ENCODE measurements around the gene CDH6. TPM values are rescaled to one million over a fixed set of nuclear protein-coding genes. Genes with fewer than 3 reads are reported as not detected.

The CDH6 gene
- polyA plus RNA-seq, 1 of the 3 experiments (the other 2 are of a cell fraction): 1.1 TPM

DNA sequence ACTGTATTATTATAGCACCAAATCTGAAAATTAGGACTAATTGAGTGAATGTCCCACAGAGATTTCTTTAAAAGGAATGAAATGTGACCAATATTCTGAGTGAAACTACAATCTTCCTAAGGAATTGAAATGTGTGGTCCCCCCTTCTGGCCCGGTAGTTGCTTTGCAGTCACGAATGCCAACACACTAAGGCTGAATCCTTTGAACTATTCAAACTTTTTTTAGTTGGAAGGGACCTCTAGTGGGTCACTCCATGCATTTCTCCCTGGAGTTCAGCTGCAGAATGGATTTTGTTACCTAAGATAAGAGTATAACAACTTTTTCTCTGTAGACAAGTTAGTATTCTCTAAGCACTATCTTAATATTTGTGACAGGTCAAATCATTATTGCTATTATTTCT is 2.8 kb downstream of the CDH6 start:
- H3K79me2 ChIP-seq (ENCODE audit: insufficient read depth): no peaks in the 10 kb centered on the region
- H3K4me1 ChIP-seq (ENCODE audit: control insufficient read depth in 1 of 2, insufficient read depth in 2 of 2, low read depth in 1 of 2, low read length in 1 of 2): peaks cover 0 to 3% of the 10 kb centered on the region in 2 experiments; a peak in 1 of 4 replicates
- H3K9me2 ChIP-seq: no peaks in the 10 kb centered on the region
- 12% methylated on average over 2 of the region's 2 CpGs for whole genome bisulfite sequencing (ENCODE audit: low lambda C conversion rate)
- H3K9me3 ChIP-seq: no peaks in the 10 kb centered on the region
- H3K9ac ChIP-seq: no peak overlapping the region
- ChIA-PET CTCF (interaction anchor here (1.3 to 3.9 kb wide), 3 partner anchors 9 to 36 kb away, joined by 3 to 19 read pairs (median 3); no protein-coding TSS in a partner anchor), POLR2A (no interaction called here)
- no peak overlapping the region for H3K4me2 ChIP-seq
- no peak for TF ChIP-seq TEAD4 (IDR thresholded peaks at IDR 0.05; ENCODE audit: borderline replicate concordance, insufficient read depth)
- no peak for TF ChIP-seq EZH2phosphoT487 (IDR thresholded peaks at IDR 0.05; ENCODE audit: borderline replicate concordance, low read depth)
- TF ChIP-seq MXI1 (IDR thresholded peaks at IDR 0.05; ENCODE audit: low read depth, low read length): no peak
- H3K4me3 ChIP-seq (ENCODE audit: low read depth in 2 of 2, low read length in 1 of 2): no peak overlapping the region
- H4K20me1 ChIP-seq (ENCODE audit: insufficient read depth): no peaks in the 10 kb centered on the region
- no peak overlapping the region for H2AFZ ChIP-seq (ENCODE audit: low read depth)
- H3K36me3 ChIP-seq (replicated peaks in 1 of 2; ENCODE audit: control insufficient read depth in 1 of 2, insufficient read depth in 2 of 2, low read length in 1 of 2): no peaks in the 10 kb centered on the region
- DNase-seq: no peak
- H3K27me3 ChIP-seq (ENCODE audit: insufficient read depth): peaks cover 33% of the 10 kb centered on the region
- no peak overlapping the region for H3K27ac ChIP-seq (ENCODE audit: low read depth in 2 of 2, low read length in 1 of 2)
- peaks cover 8% of the 10 kb centered on the region for H3F3A ChIP-seq (replicated peaks; ENCODE audit: insufficient read depth)

DNA sequence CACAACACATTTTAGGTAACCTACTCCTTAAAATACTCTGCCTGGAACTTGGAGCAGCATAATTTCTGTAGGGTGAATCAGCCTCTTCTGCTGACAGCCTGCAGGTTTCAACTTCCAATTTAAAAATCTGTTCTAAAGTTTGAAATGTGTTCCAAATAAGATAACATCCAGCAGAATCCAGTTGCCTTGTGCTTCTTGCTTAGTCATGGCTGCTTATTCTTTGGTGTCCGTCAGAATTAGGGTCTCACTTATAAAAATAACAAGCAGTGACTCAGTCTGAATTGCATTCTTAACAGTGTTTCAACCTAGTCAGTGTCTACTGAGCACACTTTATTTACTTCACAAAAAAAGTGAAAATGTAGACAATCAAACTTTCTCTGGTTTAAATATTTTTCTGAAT is 3.7 kb downstream of the CDH6 start:
- no peak overlapping the region for H3K27ac ChIP-seq (ENCODE audit: low read depth in 2 of 2, low read length in 1 of 2)
- POLR2A ChIA-PET: no interaction called here
- H3K9ac ChIP-seq: no peak overlapping the region
- no peaks in the 10 kb centered on the region for H3K79me2 ChIP-seq (ENCODE audit: insufficient read depth)
- H3K9me2 ChIP-seq: no peaks in the 10 kb centered on the region
- CTCF ChIA-PET: interaction anchor here (3.9 kb wide), 1 partner anchor 10 kb away, joined by 19 read pairs; no protein-coding TSS in a partner anchor
- H3F3A ChIP-seq (replicated peaks; ENCODE audit: insufficient read depth): peaks cover 8% of the 10 kb centered on the region
- H3K4me3 ChIP-seq (ENCODE audit: low read depth in 2 of 2, low read length in 1 of 2): no peak overlapping the region
- H3K27me3 ChIP-seq (ENCODE audit: insufficient read depth): peaks cover 32% of the 10 kb centered on the region
- H4K20me1 ChIP-seq (ENCODE audit: insufficient read depth): no peaks in the 10 kb centered on the region
- no peak overlapping the region for H2AFZ ChIP-seq (ENCODE audit: low read depth)
- H3K4me2 ChIP-seq: no peak overlapping the region
- H3K9me3 ChIP-seq: no peaks in the 10 kb centered on the region
- no peak for DNase-seq
- H3K36me3 ChIP-seq (replicated peaks in 1 of 2; ENCODE audit: control insufficient read depth in 1 of 2, insufficient read depth in 2 of 2, low read length in 1 of 2): no peaks in the 10 kb centered on the region
- WGBS (ENCODE audit: low lambda C conversion rate): 0% methylated on average over 1 of the region's 1 CpG
- H3K4me1 ChIP-seq (ENCODE audit: control insufficient read depth in 1 of 2, insufficient read depth in 2 of 2, low read depth in 1 of 2, low read length in 1 of 2): peaks cover 0 to 3% of the 10 kb centered on the region in 2 experiments; a peak in 1 of 4 replicates
- no peak for TF ChIP-seq SIN3A (IDR thresholded peaks at IDR 0.05; ENCODE audit: borderline replicate concordance, low read depth, low read length)
- TF ChIP-seq, protein P1, sequence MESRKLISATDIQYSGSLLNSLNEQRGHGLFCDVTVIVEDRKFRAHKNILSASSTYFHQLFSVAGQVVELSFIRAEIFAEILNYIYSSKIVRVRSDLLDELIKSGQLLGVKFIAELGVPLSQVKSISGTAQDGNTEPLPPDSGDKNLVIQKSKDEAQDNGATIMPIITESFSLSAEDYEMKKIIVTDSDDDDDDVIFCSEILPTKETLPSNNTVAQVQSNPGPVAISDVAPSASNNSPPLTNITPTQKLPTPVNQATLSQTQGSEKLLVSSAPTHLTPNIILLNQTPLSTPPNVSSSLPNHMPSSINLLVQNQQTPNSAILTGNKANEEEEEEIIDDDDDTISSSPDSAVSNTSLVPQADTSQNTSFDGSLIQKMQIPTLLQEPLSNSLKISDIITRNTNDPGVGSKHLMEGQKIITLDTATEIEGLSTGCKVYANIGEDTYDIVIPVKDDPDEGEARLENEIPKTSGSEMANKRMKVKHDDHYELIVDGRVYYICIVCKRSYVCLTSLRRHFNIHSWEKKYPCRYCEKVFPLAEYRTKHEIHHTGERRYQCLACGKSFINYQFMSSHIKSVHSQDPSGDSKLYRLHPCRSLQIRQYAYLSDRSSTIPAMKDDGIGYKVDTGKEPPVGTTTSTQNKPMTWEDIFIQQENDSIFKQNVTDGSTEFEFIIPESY (IDR thresholded peaks at IDR 0.05; ENCODE audit: borderline replicate concordance, low read depth): no peak
- TF ChIP-seq, protein P2, sequence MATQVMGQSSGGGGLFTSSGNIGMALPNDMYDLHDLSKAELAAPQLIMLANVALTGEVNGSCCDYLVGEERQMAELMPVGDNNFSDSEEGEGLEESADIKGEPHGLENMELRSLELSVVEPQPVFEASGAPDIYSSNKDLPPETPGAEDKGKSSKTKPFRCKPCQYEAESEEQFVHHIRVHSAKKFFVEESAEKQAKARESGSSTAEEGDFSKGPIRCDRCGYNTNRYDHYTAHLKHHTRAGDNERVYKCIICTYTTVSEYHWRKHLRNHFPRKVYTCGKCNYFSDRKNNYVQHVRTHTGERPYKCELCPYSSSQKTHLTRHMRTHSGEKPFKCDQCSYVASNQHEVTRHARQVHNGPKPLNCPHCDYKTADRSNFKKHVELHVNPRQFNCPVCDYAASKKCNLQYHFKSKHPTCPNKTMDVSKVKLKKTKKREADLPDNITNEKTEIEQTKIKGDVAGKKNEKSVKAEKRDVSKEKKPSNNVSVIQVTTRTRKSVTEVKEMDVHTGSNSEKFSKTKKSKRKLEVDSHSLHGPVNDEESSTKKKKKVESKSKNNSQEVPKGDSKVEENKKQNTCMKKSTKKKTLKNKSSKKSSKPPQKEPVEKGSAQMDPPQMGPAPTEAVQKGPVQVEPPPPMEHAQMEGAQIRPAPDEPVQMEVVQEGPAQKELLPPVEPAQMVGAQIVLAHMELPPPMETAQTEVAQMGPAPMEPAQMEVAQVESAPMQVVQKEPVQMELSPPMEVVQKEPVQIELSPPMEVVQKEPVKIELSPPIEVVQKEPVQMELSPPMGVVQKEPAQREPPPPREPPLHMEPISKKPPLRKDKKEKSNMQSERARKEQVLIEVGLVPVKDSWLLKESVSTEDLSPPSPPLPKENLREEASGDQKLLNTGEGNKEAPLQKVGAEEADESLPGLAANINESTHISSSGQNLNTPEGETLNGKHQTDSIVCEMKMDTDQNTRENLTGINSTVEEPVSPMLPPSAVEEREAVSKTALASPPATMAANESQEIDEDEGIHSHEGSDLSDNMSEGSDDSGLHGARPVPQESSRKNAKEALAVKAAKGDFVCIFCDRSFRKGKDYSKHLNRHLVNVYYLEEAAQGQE (IDR thresholded peaks at IDR 0.05; ENCODE audit: low read depth, low read length): no peak
- TF ChIP-seq TAF1 (IDR thresholded peaks at IDR 0.05; ENCODE audit: borderline replicate concordance, low read depth, low read length): no peak
- TF ChIP-seq ELF1 (IDR thresholded peaks at IDR 0.05): no peak
- TF ChIP-seq NFIC (IDR thresholded peaks at IDR 0.05; ENCODE audit: borderline replicate concordance): no peak
- TF ChIP-seq MXI1 (IDR thresholded peaks at IDR 0.05; ENCODE audit: low read depth, low read length): no peak
- no peak for TF ChIP-seq CHD2 (IDR thresholded peaks at IDR 0.05; ENCODE audit: low read length, partially characterized antibody)
- TF ChIP-seq, protein P3, sequence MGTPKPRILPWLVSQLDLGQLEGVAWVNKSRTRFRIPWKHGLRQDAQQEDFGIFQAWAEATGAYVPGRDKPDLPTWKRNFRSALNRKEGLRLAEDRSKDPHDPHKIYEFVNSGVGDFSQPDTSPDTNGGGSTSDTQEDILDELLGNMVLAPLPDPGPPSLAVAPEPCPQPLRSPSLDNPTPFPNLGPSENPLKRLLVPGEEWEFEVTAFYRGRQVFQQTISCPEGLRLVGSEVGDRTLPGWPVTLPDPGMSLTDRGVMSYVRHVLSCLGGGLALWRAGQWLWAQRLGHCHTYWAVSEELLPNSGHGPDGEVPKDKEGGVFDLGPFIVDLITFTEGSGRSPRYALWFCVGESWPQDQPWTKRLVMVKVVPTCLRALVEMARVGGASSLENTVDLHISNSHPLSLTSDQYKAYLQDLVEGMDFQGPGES (IDR thresholded peaks at IDR 0.05; ENCODE audit: low read depth, low read length): no peak
- no peak for TF ChIP-seq NRF1 (IDR thresholded peaks at IDR 0.05; ENCODE audit: low read depth, low read length)
- TF ChIP-seq, protein P4, sequence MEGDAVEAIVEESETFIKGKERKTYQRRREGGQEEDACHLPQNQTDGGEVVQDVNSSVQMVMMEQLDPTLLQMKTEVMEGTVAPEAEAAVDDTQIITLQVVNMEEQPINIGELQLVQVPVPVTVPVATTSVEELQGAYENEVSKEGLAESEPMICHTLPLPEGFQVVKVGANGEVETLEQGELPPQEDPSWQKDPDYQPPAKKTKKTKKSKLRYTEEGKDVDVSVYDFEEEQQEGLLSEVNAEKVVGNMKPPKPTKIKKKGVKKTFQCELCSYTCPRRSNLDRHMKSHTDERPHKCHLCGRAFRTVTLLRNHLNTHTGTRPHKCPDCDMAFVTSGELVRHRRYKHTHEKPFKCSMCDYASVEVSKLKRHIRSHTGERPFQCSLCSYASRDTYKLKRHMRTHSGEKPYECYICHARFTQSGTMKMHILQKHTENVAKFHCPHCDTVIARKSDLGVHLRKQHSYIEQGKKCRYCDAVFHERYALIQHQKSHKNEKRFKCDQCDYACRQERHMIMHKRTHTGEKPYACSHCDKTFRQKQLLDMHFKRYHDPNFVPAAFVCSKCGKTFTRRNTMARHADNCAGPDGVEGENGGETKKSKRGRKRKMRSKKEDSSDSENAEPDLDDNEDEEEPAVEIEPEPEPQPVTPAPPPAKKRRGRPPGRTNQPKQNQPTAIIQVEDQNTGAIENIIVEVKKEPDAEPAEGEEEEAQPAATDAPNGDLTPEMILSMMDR (IDR thresholded peaks at IDR 0.05): no peak
- no peak for TF ChIP-seq FOSL2 (IDR thresholded peaks at IDR 0.05; ENCODE audit: borderline replicate concordance, low read depth)
- TF ChIP-seq RXRA (IDR thresholded peaks at IDR 0.05; ENCODE audit: borderline replicate concordance, low read depth): no peak
- TF ChIP-seq, protein P5, sequence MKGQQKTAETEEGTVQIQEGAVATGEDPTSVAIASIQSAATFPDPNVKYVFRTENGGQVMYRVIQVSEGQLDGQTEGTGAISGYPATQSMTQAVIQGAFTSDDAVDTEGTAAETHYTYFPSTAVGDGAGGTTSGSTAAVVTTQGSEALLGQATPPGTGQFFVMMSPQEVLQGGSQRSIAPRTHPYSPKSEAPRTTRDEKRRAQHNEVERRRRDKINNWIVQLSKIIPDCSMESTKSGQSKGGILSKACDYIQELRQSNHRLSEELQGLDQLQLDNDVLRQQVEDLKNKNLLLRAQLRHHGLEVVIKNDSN (IDR thresholded peaks at IDR 0.05; ENCODE audit: borderline replicate concordance, low read depth): no peak
- TF ChIP-seq GATA2 (CRISPR knock-in tag; IDR thresholded peaks at IDR 0.05): no peak
- TF ChIP-seq RCOR1 (IDR thresholded peaks at IDR 0.05; ENCODE audit: low read length): no peak
